ENCODE measurements around the gene MLC1.

Gene MLC1

GRCh38 chr22:50051930-50052329, 33.3 kb downstream of the MLC1 start:
- DNase-seq (ENCODE audit: low read depth), result no peak
- peaks cover 31% of the 10 kb centered on the region for H3K9me3 ChIP-seq (ENCODE audit: control insufficient read depth, low read length)
- H3K4me3 ChIP-seq (ENCODE audit: low read length), result no peak overlapping the region
- H3K4me1 ChIP-seq (ENCODE audit: control insufficient read depth, insufficient read depth, low read length), result no peaks in the 10 kb centered on the region
- no peak overlapping the region for H3K9ac ChIP-seq (ENCODE audit: low read length)
- H3K36me3 ChIP-seq (ENCODE audit: control insufficient read depth, insufficient read depth, low read length, severe bottlenecking), result no peaks in the 10 kb centered on the region
- H3K27me3 ChIP-seq (replicated peaks; ENCODE audit: control insufficient read depth, insufficient read depth, low read length), result peaks cover 15% of the 10 kb centered on the region

- Histone ChIP-seq H3K4me3 (ENCODE audit: low read length) (no peak overlapping the region), H3K4me1 (ENCODE audit: control insufficient read depth, insufficient read depth, low read length) (no peaks in the 10 kb centered on the region), H3K9me3 (ENCODE audit: control insufficient read depth, low read length) (peaks cover 31% of the 10 kb centered on the region), H3K36me3 (ENCODE audit: control insufficient read depth, insufficient read depth, low read length, severe bottlenecking) (no peaks in the 10 kb centered on the region), H3K27me3 (replicated peaks; ENCODE audit: control insufficient read depth, insufficient read depth, low read length) (peaks cover 19% of the 10 kb centered on the region), H3K9ac (ENCODE audit: low read length) (no peak overlapping the region)
- no peak for DNase-seq (ENCODE audit: low read depth)
Observed at GRCh38 chr22:50049299-50050195, 35.7 kb downstream of the MLC1 start.

- H3K27me3 ChIP-seq (replicated peaks; ENCODE audit: control insufficient read depth, insufficient read depth, low read length), result peaks cover 23% of the 10 kb centered on the region
- no peak for DNase-seq (ENCODE audit: low read depth)
Observed at GRCh38 chr22:50048836-50049235, 36.4 kb downstream of the MLC1 start.

GRCh38 chr22:50048061-50048765, 37.0 kb downstream of the MLC1 start:
- Histone ChIP-seq H3K4me3 (ENCODE audit: low read length) (no peak overlapping the region), H3K9ac (ENCODE audit: low read length) (no peak overlapping the region), H3K9me3 (ENCODE audit: control insufficient read depth, low read length) (peaks cover 22% of the 10 kb centered on the region), H3K36me3 (ENCODE audit: control insufficient read depth, insufficient read depth, low read length, severe bottlenecking) (no peaks in the 10 kb centered on the region), H3K4me1 (ENCODE audit: control insufficient read depth, insufficient read depth, low read length) (no peaks in the 10 kb centered on the region), H3K27me3 (replicated peaks; ENCODE audit: control insufficient read depth, insufficient read depth, low read length) (peaks cover 29% of the 10 kb centered on the region)
- no peak for DNase-seq (ENCODE audit: low read depth)

More at GRCh38 chr22:50048836-50049235, 36.4 kb downstream of the MLC1 start:
- no peak overlapping the region for H3K9ac ChIP-seq (ENCODE audit: low read length)
- H3K4me3 ChIP-seq (ENCODE audit: low read length), result no peak overlapping the region
- H3K4me1 ChIP-seq (ENCODE audit: control insufficient read depth, insufficient read depth, low read length), result no peaks in the 10 kb centered on the region
- no peaks in the 10 kb centered on the region for H3K36me3 ChIP-seq (ENCODE audit: control insufficient read depth, insufficient read depth, low read length, severe bottlenecking)
- peaks cover 28% of the 10 kb centered on the region for H3K9me3 ChIP-seq (ENCODE audit: control insufficient read depth, low read length)

GRCh38 chr22:50047346-50047745, 37.9 kb downstream of the MLC1 start:
- Histone ChIP-seq H3K9me3 (ENCODE audit: control insufficient read depth, low read length) (peaks cover 14% of the 10 kb centered on the region), H3K27me3 (replicated peaks; ENCODE audit: control insufficient read depth, insufficient read depth, low read length) (peaks cover 30% of the 10 kb centered on the region), H3K4me3 (ENCODE audit: low read length) (no peak overlapping the region), H3K4me1 (ENCODE audit: control insufficient read depth, insufficient read depth, low read length) (no peaks in the 10 kb centered on the region), H3K9ac (ENCODE audit: low read length) (no peak overlapping the region), H3K36me3 (ENCODE audit: control insufficient read depth, insufficient read depth, low read length, severe bottlenecking) (no peaks in the 10 kb centered on the region)
- no peak for DNase-seq (ENCODE audit: low read depth)

GRCh38 chr22:50046481-50047245, 38.6 kb downstream of the MLC1 start:
- H3K4me3 ChIP-seq (ENCODE audit: low read length), result no peak overlapping the region
- no peak overlapping the region for H3K9ac ChIP-seq (ENCODE audit: low read length)
- H3K9me3 ChIP-seq (ENCODE audit: control insufficient read depth, low read length), result peaks cover 7% of the 10 kb centered on the region
- H3K4me1 ChIP-seq (ENCODE audit: control insufficient read depth, insufficient read depth, low read length), result no peaks in the 10 kb centered on the region
- DNase-seq (ENCODE audit: low read depth), result no peak
- peaks cover 25% of the 10 kb centered on the region for H3K27me3 ChIP-seq (replicated peaks; ENCODE audit: control insufficient read depth, insufficient read depth, low read length)
- H3K36me3 ChIP-seq (ENCODE audit: control insufficient read depth, insufficient read depth, low read length, severe bottlenecking), result no peaks in the 10 kb centered on the region

GRCh38 chr22:50046019-50046415, 39.2 kb downstream of the MLC1 start:
- H3K36me3 ChIP-seq (ENCODE audit: control insufficient read depth, insufficient read depth, low read length, severe bottlenecking), result no peaks in the 10 kb centered on the region
- no peak overlapping the region for H3K4me3 ChIP-seq (ENCODE audit: low read length)
- peaks cover 23% of the 10 kb centered on the region for H3K27me3 ChIP-seq (replicated peaks; ENCODE audit: control insufficient read depth, insufficient read depth, low read length)
- DNase-seq (ENCODE audit: low read depth), result no peak
- H3K4me1 ChIP-seq (ENCODE audit: control insufficient read depth, insufficient read depth, low read length), result no peaks in the 10 kb centered on the region
- peaks cover under 1% of the 10 kb centered on the region for H3K9me3 ChIP-seq (ENCODE audit: control insufficient read depth, low read length)
- no peak overlapping the region for H3K9ac ChIP-seq (ENCODE audit: low read length)

GRCh38 chr22:50045211-50046018, 39.8 kb downstream of the MLC1 start:
- no peaks in the 10 kb centered on the region for H3K36me3 ChIP-seq (ENCODE audit: control insufficient read depth, insufficient read depth, low read length, severe bottlenecking)
- peaks cover 23% of the 10 kb centered on the region for H3K27me3 ChIP-seq (replicated peaks; ENCODE audit: control insufficient read depth, insufficient read depth, low read length)
- H3K9ac ChIP-seq (ENCODE audit: low read length), result no peak overlapping the region
- no peak overlapping the region for H3K4me3 ChIP-seq (ENCODE audit: low read length)
- no peak for DNase-seq (ENCODE audit: low read depth)
- no peaks in the 10 kb centered on the region for H3K4me1 ChIP-seq (ENCODE audit: control insufficient read depth, insufficient read depth, low read length)
- no peaks in the 10 kb centered on the region for H3K9me3 ChIP-seq (ENCODE audit: control insufficient read depth, low read length)

- no peaks in the 10 kb centered on the region for H3K4me1 ChIP-seq (ENCODE audit: control insufficient read depth, insufficient read depth, low read length)
- H3K27me3 ChIP-seq (replicated peaks; ENCODE audit: control insufficient read depth, insufficient read depth, low read length), result peaks cover 26% of the 10 kb centered on the region
- H3K36me3 ChIP-seq (ENCODE audit: control insufficient read depth, insufficient read depth, low read length, severe bottlenecking), result no peaks in the 10 kb centered on the region
- no peak overlapping the region for H3K4me3 ChIP-seq (ENCODE audit: low read length)
- H3K9me3 ChIP-seq (ENCODE audit: control insufficient read depth, low read length), result peaks cover 8% of the 10 kb centered on the region
- H3K9ac ChIP-seq (ENCODE audit: low read length), result no peak overlapping the region
- DNase-seq (ENCODE audit: low read depth), result no peak
Observed at GRCh38 chr22:50044485-50045118, 40.6 kb downstream of the MLC1 start.

GRCh38 chr22:50041361-50042065, 43.7 kb downstream of the MLC1 start:
- Histone ChIP-seq H3K4me3 (ENCODE audit: low read length) (no peak overlapping the region), H3K4me1 (ENCODE audit: control insufficient read depth, insufficient read depth, low read length) (no peaks in the 10 kb centered on the region), H3K9me3 (ENCODE audit: control insufficient read depth, low read length) (peaks cover 27% of the 10 kb centered on the region), H3K27me3 (replicated peaks; ENCODE audit: control insufficient read depth, insufficient read depth, low read length) (peaks cover 18% of the 10 kb centered on the region), H3K9ac (ENCODE audit: low read length) (no peak overlapping the region), H3K36me3 (ENCODE audit: control insufficient read depth, insufficient read depth, low read length, severe bottlenecking) (no peaks in the 10 kb centered on the region)
- DNase-seq (ENCODE audit: low read depth), result no peak
